MM.1S (cell line): ENCODE results near the gene DCAF16.

Experiments used
- CTCF ChIP-seq: fragments of 300-600 bp; sonication (generic); IDR thresholded peaks from 2 replicates; pipeline ENCODE4 v1.5.1; 2016; ENCODE audit warnings: antibody characterized with exemption, low read length, mixed read lengths
- EZH2 ChIP-seq: fragments of 300-600 bp; sonication (generic); optimal IDR thresholded peaks from 2 replicates; pipeline ENCODE3; 2017; ENCODE audit warnings: low read depth, mild to moderate bottlenecking, antibody characterized with exemption, low read length, mixed read lengths

GRCh38 chr4:17794730-17795129 is 15.8 kb downstream of the DCAF16 start:
- TF ChIP-seq CTCF (no peak), EZH2 (no peak)
